GM19239 (cell line): Measurements from ENCODE around the gene PIRT.

ENCODE experiments used
- DNase-seq: peaks from one replicate; pipeline ENCODE4 v3.0.0; 2011; ENCODE audit warnings: low spot score; ENCODE audit not compliant: insufficient read length
- FAIRE-seq: peaks from 2 replicates; lab custom pipeline; 2011; peaks lifted over from hg19 to GRCh38; lab: Jason Lieb, UNC

The PIRT gene

GRCh38 chr17:10824874-10825273, 13.0 kb downstream of the PIRT start:
- DNase-seq (no peak), FAIRE-seq (no peak)

GRCh38 chr17:10821770-10822169, 16.1 kb downstream of the PIRT start:
- FAIRE-seq, result no peak

GRCh38 chr17:10821054-10821453, 16.8 kb downstream of the PIRT start:
- DNase-seq (no peak), FAIRE-seq (no peak)

More at GRCh38 chr17:10821770-10822169, 16.1 kb downstream of the PIRT start:
- DNase-seq, result no peak

GRCh38 chr17:10815319-10815718, 22.6 kb downstream of the PIRT start:
- DNase-seq (no peak), FAIRE-seq (no peak)

DNA sequence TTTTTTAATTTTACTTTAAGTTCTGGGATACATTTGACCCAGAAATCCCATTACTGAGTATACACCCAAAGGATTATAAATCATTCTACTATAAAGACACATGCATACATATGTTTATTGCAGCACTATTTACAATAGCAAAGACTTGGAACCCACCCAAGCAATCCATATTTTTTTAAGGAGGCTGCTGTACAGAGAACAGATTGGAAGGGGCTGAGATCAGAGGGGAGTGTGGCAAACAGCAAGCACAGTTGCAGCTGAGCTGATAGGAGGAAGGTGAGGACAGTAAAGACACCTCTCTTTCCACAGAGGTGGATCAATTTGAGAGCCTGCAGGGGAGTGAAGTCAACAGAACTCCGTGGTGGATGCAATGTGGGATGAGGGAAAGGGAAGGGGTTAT, 23.8 kb downstream of the PIRT start:
- FAIRE-seq, result no peak
- DNase-seq, result no peak

GRCh38 chr17:10812674-10813073, 25.2 kb downstream of the PIRT start:
- no peak for DNase-seq
- no peak for FAIRE-seq

GRCh38 chr17:10809605-10810004, 28.3 kb downstream of the PIRT start:
- DNase-seq (no peak), FAIRE-seq (no peak)

DNA sequence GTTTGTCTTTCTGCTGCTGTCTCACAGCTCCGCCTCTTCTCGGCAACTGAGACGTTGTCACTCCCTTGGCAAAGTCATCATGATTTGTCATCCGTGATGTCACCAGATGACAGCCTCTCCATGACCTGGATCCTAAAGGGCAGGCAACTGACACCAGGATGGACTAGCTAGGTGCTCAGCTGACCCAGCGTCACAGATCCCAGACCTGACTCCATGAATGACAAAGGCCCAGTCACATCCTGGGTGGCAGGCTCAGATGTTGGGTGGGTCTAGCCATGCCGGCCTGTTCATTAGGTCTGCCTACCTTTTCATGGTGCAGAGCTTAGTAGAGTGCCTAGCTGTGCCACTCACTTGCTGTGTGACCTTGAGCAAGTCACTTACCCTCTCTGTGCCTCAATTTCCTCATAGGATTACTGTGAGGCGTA, 30.2 kb downstream of the PIRT start:
- DNase-seq (no peak), FAIRE-seq (no peak)

GRCh38 chr17:10806545-10807262, 31.2 kb downstream of the PIRT start:
- FAIRE-seq, result no peak

DNA sequence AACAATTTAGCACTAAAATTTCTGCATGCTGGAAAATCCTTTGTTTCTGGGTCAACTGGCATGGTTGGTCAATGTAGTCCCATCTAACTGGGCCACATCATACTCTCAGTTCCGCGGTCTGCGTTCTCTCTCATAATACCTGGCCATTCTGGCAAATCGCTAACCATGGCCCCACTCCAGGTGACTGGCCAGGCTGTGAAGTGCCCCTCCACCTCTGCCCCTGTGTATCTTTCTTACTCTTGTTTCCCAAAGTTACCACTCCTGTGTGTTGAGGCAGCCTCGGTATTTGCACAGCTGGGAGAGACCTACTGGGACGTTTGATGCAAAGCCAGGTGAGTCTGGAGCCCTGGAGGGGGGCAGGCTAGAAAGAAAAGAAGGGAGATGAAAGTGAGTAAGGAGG, 32.0 kb downstream of the PIRT start:
- FAIRE-seq (no peak), DNase-seq (no peak)

More at GRCh38 chr17:10806545-10807262, 31.2 kb downstream of the PIRT start:
- DNase-seq, result no peak

DNA sequence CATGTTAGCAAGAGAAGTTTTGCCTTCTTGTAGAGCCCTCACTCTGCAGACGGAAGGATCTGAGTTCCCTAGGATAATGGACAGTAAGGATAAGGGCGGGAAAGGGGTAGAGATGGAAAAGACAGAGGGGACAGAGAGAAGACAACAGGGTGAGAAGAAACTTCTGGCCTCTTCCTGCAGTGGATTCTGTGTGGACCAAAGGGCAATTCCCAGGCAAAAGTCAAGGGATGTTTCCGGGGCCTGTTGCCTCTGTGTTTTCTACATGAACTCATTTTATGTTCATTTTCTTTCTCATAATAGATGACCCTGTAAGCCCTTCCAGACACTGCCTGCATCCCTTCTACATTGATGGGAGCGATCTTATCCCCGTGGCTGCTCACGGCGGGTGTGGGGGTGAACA, 33.3 kb downstream of the PIRT start:
- no peak for FAIRE-seq
- DNase-seq, result no peak

- FAIRE-seq (no peak), DNase-seq (no peak)
These were observed 33.9 kb downstream of the PIRT start, which contains the start of gene TMEM238L for GRCh38 chr17:10803830-10804475. TSS of gene TMEM238L (minus strand) at chr17:10804099. CDS start at chr17:10803963, 136 bp downstream.

DNA sequence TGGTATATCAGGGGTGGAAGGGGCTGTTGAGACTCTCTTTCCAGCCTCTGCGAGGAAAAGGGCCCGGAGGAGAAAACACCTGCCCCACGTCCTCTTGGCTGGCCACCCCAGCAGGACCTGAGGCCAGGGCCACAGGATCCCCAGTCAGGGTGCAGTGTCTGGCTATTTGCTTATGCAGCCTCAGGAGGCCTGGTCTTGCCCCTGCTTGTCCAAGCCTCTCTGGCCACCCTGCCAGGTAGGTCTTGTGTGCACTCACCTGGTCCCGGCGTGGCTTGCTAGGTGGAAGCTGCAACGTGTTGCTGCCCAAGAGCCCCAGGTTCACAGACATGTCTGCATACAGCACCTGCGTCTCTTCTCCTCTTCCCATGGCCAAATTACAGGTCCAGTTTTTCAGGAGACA, 34.5 kb downstream of the PIRT start:
- no peak for FAIRE-seq
- no peak for DNase-seq

DNA sequence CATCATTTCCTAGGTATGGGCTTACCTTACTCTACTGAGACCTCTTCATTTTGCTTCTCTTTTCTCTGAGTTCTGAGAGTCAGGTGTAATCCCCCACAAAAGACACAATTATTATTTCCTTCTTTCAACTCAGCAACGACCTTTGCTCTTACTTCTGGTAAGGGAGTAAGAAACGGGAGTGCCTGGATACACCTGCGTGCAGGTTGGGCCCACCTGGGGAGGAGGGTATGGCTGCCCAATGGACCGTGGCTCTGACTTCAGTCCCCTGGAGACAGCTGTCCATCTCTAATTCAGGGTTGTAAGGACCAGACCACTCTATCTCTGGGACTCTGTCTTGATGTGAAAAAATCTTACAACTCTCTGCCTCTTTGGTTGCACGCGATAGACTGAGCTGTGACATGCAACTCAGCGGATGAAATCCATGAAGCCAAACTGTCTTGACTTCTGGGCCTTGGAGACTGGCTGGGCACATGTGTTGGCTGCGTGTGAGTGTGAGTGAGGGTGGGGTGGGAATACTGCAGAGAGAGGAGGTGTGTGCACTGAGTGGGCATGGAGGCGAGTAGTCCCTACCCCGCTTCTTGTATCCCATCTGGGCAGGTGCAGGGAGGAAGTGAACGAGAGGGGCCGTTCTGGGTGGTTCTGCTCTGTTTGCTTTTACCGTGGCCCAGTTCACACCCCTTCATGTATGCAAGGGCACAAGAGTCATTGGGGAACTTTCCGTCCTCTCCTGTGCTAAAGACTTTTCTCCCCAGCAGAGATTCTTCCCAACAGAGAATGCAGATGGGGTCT, 35.2 kb downstream of the PIRT start:
- DNase-seq (no peak), FAIRE-seq (no peak)

GRCh38 chr17:10799407-10799806, 38.5 kb downstream of the PIRT start:
- DNase-seq, result no peak
- FAIRE-seq, result no peak

- FAIRE-seq, result no peak
- DNase-seq, result no peak
These were observed 39.0 kb downstream of the PIRT start for GRCh38 chr17:10798910-10799309.

DNA sequence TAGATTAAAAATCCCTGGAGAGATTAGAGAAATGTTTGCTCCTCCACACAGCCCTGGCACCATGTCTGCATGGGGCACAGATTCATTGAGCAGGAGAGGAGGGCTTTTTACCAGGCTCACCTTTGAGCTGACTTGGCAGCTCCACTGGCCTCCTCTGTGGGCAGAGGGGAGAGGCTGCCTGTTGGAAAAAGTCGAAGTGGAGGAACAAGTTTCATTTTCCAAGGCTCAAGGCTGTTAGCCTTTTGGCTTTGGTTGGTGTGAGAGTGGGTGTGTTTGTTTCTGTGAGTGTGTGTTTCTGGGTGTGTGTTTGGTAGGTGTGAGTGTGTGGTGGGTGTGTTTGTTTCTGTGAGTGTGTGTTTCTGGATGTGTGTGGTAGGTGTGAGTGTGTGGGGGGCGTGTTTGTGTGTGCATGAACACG, 39.5 kb downstream of the PIRT start:
- DNase-seq (no peak), FAIRE-seq (no peak)

- no peak for FAIRE-seq
- DNase-seq, result no peak
These were observed 40.2 kb downstream of the PIRT start for GRCh38 chr17:10797476-10798328.

DNA sequence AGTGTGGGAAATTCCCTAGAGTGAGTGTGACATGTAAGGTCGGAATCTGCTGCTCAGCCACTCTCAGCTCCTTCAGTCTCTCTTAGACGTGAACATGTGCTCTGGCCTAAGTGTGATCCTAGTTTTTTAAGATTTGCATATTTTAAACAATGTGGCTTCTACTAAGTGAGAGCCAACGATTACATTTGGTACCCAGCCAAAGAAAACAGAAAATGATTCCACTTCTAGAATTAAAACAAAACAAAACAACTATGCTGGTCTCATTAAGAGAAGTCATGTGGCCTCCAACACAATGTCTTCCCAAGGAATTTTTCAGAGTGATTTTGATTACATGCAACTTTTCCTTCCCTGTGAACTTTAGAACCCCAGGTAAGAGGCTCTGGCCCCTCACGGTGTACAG, 44.1 kb downstream of the PIRT start:
- FAIRE-seq (no peak), DNase-seq (no peak)

DNA sequence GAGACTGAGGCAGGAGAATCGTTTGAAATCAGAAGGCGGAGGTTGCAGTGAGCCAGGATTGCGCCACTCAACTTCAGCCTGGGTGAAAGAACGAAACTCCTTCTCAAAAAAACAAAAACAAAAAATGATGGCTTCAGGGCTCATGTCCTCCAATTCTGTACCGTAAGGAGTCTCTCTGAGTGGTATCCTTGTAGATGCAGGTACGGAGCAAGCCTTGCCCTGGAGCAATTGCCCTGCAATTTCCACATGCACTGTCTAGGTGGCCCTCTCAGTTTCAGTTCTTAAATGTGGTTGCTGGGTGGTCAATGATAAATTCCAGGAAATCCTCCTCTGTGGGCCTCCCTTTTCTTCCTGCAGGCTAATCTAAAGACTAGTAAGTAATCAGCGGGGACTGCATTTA, 44.6 kb downstream of the PIRT start:
- no peak for FAIRE-seq
- no peak for DNase-seq
